GM12873 (cell line): ENCODE data around the gene ZNF407.

ENCODE experiments used
- TF ChIP-seq, protein P1 (sequence below): IDR thresholded peaks from 2 replicates; pipeline ENCODE4 v1.5.1; 2012; ENCODE audit warnings: low read depth, mild to moderate bottlenecking, moderate library complexity, low read length, control low read depth; ENCODE audit not compliant: insufficient read depth; ENCODE audit errors: missing control alignments

ZNF407 gene

DNA sequence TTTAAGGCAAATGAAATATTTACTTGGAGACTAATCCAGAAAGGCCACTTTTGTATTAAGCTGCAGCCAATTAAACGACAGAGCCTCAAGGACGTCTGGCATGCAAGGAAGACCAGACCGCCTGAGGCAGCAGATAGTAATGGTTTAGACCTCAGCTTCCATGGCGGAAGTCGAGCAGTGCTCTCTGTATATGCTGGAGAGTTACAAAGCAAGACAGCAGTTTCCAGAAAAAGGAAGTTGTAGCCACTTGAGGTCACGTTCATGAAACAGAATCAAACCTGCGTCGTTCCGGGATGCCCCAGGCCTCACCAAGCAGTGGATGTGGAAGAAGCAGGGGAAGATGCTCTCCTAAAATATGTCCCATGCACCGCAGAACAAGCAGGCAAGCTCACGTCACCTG, 469.3 kb downstream of the ZNF407 start:
- TF ChIP-seq, protein P1, sequence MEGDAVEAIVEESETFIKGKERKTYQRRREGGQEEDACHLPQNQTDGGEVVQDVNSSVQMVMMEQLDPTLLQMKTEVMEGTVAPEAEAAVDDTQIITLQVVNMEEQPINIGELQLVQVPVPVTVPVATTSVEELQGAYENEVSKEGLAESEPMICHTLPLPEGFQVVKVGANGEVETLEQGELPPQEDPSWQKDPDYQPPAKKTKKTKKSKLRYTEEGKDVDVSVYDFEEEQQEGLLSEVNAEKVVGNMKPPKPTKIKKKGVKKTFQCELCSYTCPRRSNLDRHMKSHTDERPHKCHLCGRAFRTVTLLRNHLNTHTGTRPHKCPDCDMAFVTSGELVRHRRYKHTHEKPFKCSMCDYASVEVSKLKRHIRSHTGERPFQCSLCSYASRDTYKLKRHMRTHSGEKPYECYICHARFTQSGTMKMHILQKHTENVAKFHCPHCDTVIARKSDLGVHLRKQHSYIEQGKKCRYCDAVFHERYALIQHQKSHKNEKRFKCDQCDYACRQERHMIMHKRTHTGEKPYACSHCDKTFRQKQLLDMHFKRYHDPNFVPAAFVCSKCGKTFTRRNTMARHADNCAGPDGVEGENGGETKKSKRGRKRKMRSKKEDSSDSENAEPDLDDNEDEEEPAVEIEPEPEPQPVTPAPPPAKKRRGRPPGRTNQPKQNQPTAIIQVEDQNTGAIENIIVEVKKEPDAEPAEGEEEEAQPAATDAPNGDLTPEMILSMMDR: no peak

GRCh38 chr18:75067996-75068645, 470.5 kb downstream of the ZNF407 start:
- TF ChIP-seq, protein P1: no peak

- TF ChIP-seq, protein P1: no peak
Measured at GRCh38 chr18:75068682-75069435, 471.2 kb downstream of the ZNF407 start.

- TF ChIP-seq, protein P1: no peak
Measured at GRCh38 chr18:75070235-75070624, 472.6 kb downstream of the ZNF407 start.

- TF ChIP-seq, protein P1: no peak
Measured at GRCh38 chr18:75070625-75071483, 473.2 kb downstream of the ZNF407 start.

- TF ChIP-seq, protein P1: no peak
Measured at GRCh38 chr18:75071484-75071785, 473.8 kb downstream of the ZNF407 start.
